ENCODE results near the gene CD63.
"Not testable (repeated sequence)": the region's sequence is repeated elsewhere in the genome, so short reads cannot be mapped to it uniquely, and the experiment has no call there.

The CD63 gene

GRCh38 chr12:55762646-55763045 is 33.8 kb upstream of the CD63 start:
- ChIA-PET CTCF (no interaction called here), POLR2A (no interaction called here)
- DNase-seq (ENCODE audit: extremely low spot score): no peak
- TF ChIP-seq HDGF (IDR thresholded peaks at IDR 0.05; ENCODE audit: borderline replicate concordance) (no peak), BHLHE40 (IDR thresholded peaks at IDR 0.05; ENCODE audit: borderline replicate concordance) (no peak), ZNF384 (IDR thresholded peaks at IDR 0.05) (no peak), PKNOX1 (IDR thresholded peaks at IDR 0.05) (no peak), NFRKB (IDR thresholded peaks at IDR 0.05) (no peak), LEF1 (IDR thresholded peaks at IDR 0.05; ENCODE audit: borderline replicate concordance) (no peak), FOXM1 (IDR thresholded peaks at IDR 0.05; ENCODE audit: borderline replicate concordance) (no peak), SUZ12 (IDR thresholded peaks at IDR 0.05) (no peak), FOXK2 (IDR thresholded peaks at IDR 0.05) (no peak), SP1 (IDR thresholded peaks at IDR 0.05) (no peak), L3MBTL2 (conservative IDR thresholded peaks at IDR 0.05) (no peak), FOXA1 (IDR thresholded peaks at IDR 0.05) (no peak), ELF4 (IDR thresholded peaks at IDR 0.05) (no peak), TARDBP (IDR thresholded peaks at IDR 0.05) (no peak), CTBP1 (IDR thresholded peaks at IDR 0.05; ENCODE audit: borderline replicate concordance) (no peak), ARNT (IDR thresholded peaks at IDR 0.05) (no peak)

GRCh38 chr12:55760663-55761062 is 31.9 kb upstream of the CD63 start:
- POLR2A ChIA-PET: no interaction called here

GRCh38 chr12:55758575-55758974 is 29.8 kb upstream of the CD63 start:
- POLR2A ChIA-PET; DNase-seq (ENCODE audit: extremely low spot score); CTCF ChIA-PET: not testable (repeated sequence)

More at GRCh38 chr12:55760663-55761062, 31.9 kb upstream of the CD63 start:
- TF ChIP-seq ARNT (IDR thresholded peaks at IDR 0.05) (no peak), FOXM1 (IDR thresholded peaks at IDR 0.05; ENCODE audit: borderline replicate concordance) (no peak), HDGF (IDR thresholded peaks at IDR 0.05; ENCODE audit: borderline replicate concordance) (no peak), ZNF384 (IDR thresholded peaks at IDR 0.05) (no peak), ELF4 (IDR thresholded peaks at IDR 0.05) (no peak), SP1 (IDR thresholded peaks at IDR 0.05) (no peak), CTBP1 (IDR thresholded peaks at IDR 0.05; ENCODE audit: borderline replicate concordance) (no peak), LEF1 (IDR thresholded peaks at IDR 0.05; ENCODE audit: borderline replicate concordance) (no peak), TARDBP (IDR thresholded peaks at IDR 0.05) (no peak), BHLHE40 (IDR thresholded peaks at IDR 0.05; ENCODE audit: borderline replicate concordance) (no peak), FOXA1 (IDR thresholded peaks at IDR 0.05) (no peak), L3MBTL2 (conservative IDR thresholded peaks at IDR 0.05) (no peak), PKNOX1 (IDR thresholded peaks at IDR 0.05) (no peak), FOXK2 (IDR thresholded peaks at IDR 0.05) (no peak), NFRKB (IDR thresholded peaks at IDR 0.05) (no peak), SUZ12 (IDR thresholded peaks at IDR 0.05) (no peak)
- CTCF ChIA-PET: no interaction called here
- DNase-seq (ENCODE audit: extremely low spot score): no peak

GRCh38 chr12:55757701-55758100 is 28.9 kb upstream of the CD63 start:
- POLR2A ChIA-PET: interaction anchor here (1.2 kb wide), 1 partner anchor 11 kb away, joined by 3 read pairs; no protein-coding TSS in a partner anchor
- CTCF ChIA-PET: interaction anchor here (0.5 to 1.0 kb wide), 2 partner anchors 11 to 1541 kb away, joined by 3 read pairs; no protein-coding TSS in a partner anchor
- TF ChIP-seq LEF1 (IDR thresholded peaks at IDR 0.05; ENCODE audit: borderline replicate concordance): no peak
- TF ChIP-seq ZNF384 (IDR thresholded peaks at IDR 0.05): no peak
- TF ChIP-seq CTBP1 (IDR thresholded peaks at IDR 0.05; ENCODE audit: borderline replicate concordance): no peak
- TF ChIP-seq NFRKB (IDR thresholded peaks at IDR 0.05): no peak
- no peak for TF ChIP-seq TARDBP (IDR thresholded peaks at IDR 0.05)
- no peak for TF ChIP-seq PKNOX1 (IDR thresholded peaks at IDR 0.05)
- no peak for TF ChIP-seq FOXM1 (IDR thresholded peaks at IDR 0.05; ENCODE audit: borderline replicate concordance)
- no peak for TF ChIP-seq ELF4 (IDR thresholded peaks at IDR 0.05)
- TF ChIP-seq BHLHE40 (IDR thresholded peaks at IDR 0.05; ENCODE audit: borderline replicate concordance): no peak
- no peak for TF ChIP-seq FOXK2 (IDR thresholded peaks at IDR 0.05)
- TF ChIP-seq HDGF (IDR thresholded peaks at IDR 0.05; ENCODE audit: borderline replicate concordance): no peak
- TF ChIP-seq L3MBTL2 (conservative IDR thresholded peaks at IDR 0.05): no peak
- no peak for DNase-seq (ENCODE audit: extremely low spot score)

- TF ChIP-seq FOXA1 (IDR thresholded peaks at IDR 0.05) (no peak), SUZ12 (IDR thresholded peaks at IDR 0.05) (no peak), ELF4 (IDR thresholded peaks at IDR 0.05) (no peak), HDGF (IDR thresholded peaks at IDR 0.05; ENCODE audit: borderline replicate concordance) (no peak), BHLHE40 (IDR thresholded peaks at IDR 0.05; ENCODE audit: borderline replicate concordance) (no peak), NFRKB (IDR thresholded peaks at IDR 0.05) (no peak), SP1 (IDR thresholded peaks at IDR 0.05) (no peak), ARNT (IDR thresholded peaks at IDR 0.05) (no peak), FOXK2 (IDR thresholded peaks at IDR 0.05) (no peak)
- CTCF ChIA-PET: no interaction called here
- POLR2A ChIA-PET: interaction anchor here (1.0 kb wide), 1 partner anchor 62 kb away, joined by 3 read pairs; the partner anchor contains the start of genes ORMDL2 and SARNP
- no peak for DNase-seq (ENCODE audit: extremely low spot score)
Observed at GRCh38 chr12:55755246-55755645, 26.4 kb upstream of the CD63 start.

GRCh38 chr12:55748230-55748993 is 19.6 kb upstream of the CD63 start:
- ChIA-PET POLR2A (interaction anchor here (2.0 kb wide), 1 partner anchor 19 kb away, joined by 4 read pairs; the partner anchor contains the start of gene CD63), CTCF (interaction anchor here (4.3 kb wide), 1 partner anchor 11 kb away, joined by 19 read pairs; no protein-coding TSS in a partner anchor)

More at GRCh38 chr12:55748230-55748993, 19.6 kb upstream of the CD63 start:
- no peak for DNase-seq (ENCODE audit: extremely low spot score)
- no peak for TF ChIP-seq FOXM1 (IDR thresholded peaks at IDR 0.05; ENCODE audit: borderline replicate concordance)
- TF ChIP-seq FOXA1 (IDR thresholded peaks at IDR 0.05): no peak
- TF ChIP-seq CTBP1 (IDR thresholded peaks at IDR 0.05; ENCODE audit: borderline replicate concordance): no peak
- TF ChIP-seq ZNF384 (IDR thresholded peaks at IDR 0.05): no peak
- TF ChIP-seq ELF4 (IDR thresholded peaks at IDR 0.05): no peak
- no peak for TF ChIP-seq ARNT (IDR thresholded peaks at IDR 0.05)
- no peak for TF ChIP-seq TARDBP (IDR thresholded peaks at IDR 0.05)
- no peak for TF ChIP-seq PKNOX1 (IDR thresholded peaks at IDR 0.05)
- no peak for TF ChIP-seq FOXK2 (IDR thresholded peaks at IDR 0.05)
- no peak for TF ChIP-seq BHLHE40 (IDR thresholded peaks at IDR 0.05; ENCODE audit: borderline replicate concordance)
- TF ChIP-seq SP1 (IDR thresholded peaks at IDR 0.05): no peak
- no peak for TF ChIP-seq SUZ12 (IDR thresholded peaks at IDR 0.05)
- TF ChIP-seq LEF1 (IDR thresholded peaks at IDR 0.05; ENCODE audit: borderline replicate concordance): no peak
- TF ChIP-seq L3MBTL2 (conservative IDR thresholded peaks at IDR 0.05): no peak
- no peak for TF ChIP-seq HDGF (IDR thresholded peaks at IDR 0.05; ENCODE audit: borderline replicate concordance)
- TF ChIP-seq NFRKB (IDR thresholded peaks at IDR 0.05): no peak
